HG03378 (cell line): ENCODE measurements around the gene IRAG1.

Experiments used
- ATAC-seq: cut with Tn5 transposase; IDR thresholded peaks from one replicate; pipeline ENCODE4 v1.9.1; 2021; ENCODE audit warnings: mild to moderate bottlenecking, moderate library complexity; ENCODE audit not compliant: unreplicated experiment

Gene IRAG1

GRCh38 chr11:10650166-10650565 lies 43.4 kb downstream of the IRAG1 start:
- no peak for ATAC-seq

- no peak for ATAC-seq
Observed at GRCh38 chr11:10648871-10649270, 44.7 kb downstream of the IRAG1 start.

GRCh38 chr11:10646681-10647355 lies 46.7 kb downstream of the IRAG1 start:
- ATAC-seq = no peak

- ATAC-seq = no peak
Observed at GRCh38 chr11:10646005-10646404, 47.5 kb downstream of the IRAG1 start.

- ATAC-seq = no peak
Observed at GRCh38 chr11:10645212-10645795, 48.3 kb downstream of the IRAG1 start.
